ENCODE data around the gene BCL7B.
"Not testable (repeated sequence)": the region's sequence is repeated elsewhere in the genome, so short reads cannot be mapped to it uniquely, and the experiment has no call there.

The BCL7B gene

DNA sequence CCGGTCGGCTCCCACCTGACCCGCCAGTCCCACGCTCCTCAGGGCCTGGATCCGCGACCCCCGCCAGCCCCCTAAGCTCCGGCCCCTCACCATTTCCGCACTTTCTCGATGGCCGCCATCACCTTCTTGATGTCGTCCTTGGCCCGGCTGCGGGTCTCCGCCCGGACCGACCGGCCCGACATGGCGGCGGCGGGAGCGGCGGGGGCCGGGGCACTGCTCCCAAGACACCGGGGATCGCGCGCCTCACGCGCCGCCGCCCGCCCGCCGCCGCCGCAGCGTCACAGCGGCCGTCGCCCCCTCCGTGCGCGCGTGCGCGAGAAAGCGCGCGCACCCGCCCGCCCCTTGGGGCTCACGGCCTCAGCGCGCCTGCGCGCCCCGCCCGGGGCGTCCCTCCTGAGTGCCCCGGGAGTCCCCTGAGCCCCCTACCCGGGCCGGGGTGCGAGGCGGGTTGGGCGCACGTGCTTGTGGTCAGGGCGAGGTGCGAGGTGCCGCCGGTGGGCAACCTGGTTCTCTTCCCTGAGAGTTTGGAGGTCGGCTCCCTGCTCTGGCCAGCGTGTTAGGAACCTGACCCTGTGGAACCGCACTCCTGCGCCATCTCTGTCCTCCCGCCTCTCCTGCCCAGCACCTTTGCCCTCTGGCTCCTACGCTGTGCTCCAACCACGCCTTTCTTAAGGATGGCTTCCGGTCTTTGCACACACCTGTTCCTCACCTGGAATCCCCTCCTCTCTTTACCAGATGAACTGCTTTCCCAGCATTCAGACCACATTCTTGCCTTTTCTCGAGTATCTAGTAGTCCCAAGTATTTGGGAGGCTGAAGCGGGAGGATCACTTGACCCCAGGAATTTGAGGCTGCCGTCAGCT is at the start of gene BCL7B:
BCL7B (minus strand) TSS at position 294 of the 861 bp plus-strand sequence; CDS start at position 182, 112 bp downstream.
- DNase-seq (ENCODE audit: low read depth in 2 of 3, low spot score in 1 of 3): peak; percentile 47 to 70 (median 53)

DNA sequence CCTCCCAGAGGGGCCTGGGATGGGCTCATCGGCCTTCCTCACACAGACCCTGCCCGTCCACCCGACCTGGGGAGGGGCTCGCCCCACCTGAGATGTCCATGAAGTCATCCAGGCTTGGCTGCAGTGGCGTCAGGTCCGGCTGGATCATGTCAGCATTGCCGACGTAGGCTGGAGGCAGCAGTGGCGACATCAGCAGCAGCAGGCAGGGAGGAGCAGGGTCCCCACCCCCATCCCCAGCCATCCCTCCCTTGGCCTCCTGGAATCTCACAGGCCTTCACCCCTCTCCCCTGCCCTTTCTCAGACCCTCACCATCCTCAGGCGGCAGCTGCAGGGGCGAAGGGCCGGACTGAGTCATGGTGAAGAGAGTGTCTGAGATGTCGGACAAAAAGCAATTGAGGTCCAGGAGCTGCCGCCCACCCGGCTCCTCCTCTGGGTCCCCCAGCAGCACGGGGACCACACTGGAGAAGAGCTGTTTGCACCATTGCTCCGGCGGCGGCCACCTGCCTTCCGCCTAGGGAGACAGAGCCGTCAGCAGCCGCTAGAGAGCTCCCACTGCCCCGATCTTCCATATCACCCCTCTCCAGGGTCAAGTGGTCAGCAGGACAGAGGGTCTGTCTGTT is 48.2 kb upstream of the BCL7B start:
- no peak for DNase-seq (ENCODE audit: low read depth in 2 of 3, low spot score in 1 of 3)

GRCh38 chr7:73602721-73603651 is 45.5 kb upstream of the BCL7B start:
- no peak for DNase-seq (ENCODE audit: low read depth in 2 of 3, low spot score in 1 of 3)

DNA sequence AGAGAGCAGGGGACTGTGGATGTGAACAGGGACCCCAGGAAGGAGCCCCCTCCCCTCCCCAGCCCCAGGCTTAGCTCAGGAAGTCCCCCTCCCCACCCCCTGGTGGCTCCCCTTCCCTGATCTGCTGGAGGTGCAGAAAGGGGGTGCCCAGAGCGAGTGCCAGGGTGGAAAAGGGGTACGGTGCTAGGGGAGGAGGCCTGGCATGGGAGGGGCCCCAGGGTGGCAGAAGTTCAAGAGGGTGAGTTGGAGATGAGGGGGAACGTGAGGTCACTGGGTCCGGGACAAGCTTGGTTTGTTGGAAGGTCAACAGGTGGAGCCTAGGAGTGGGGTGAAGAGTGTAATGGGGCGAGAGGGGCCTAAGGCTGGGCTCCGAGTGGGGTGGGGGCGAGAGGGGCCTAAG is 42.4 kb upstream of the BCL7B start:
- no peak for DNase-seq (ENCODE audit: low read depth in 2 of 3, low spot score in 1 of 3)

DNA sequence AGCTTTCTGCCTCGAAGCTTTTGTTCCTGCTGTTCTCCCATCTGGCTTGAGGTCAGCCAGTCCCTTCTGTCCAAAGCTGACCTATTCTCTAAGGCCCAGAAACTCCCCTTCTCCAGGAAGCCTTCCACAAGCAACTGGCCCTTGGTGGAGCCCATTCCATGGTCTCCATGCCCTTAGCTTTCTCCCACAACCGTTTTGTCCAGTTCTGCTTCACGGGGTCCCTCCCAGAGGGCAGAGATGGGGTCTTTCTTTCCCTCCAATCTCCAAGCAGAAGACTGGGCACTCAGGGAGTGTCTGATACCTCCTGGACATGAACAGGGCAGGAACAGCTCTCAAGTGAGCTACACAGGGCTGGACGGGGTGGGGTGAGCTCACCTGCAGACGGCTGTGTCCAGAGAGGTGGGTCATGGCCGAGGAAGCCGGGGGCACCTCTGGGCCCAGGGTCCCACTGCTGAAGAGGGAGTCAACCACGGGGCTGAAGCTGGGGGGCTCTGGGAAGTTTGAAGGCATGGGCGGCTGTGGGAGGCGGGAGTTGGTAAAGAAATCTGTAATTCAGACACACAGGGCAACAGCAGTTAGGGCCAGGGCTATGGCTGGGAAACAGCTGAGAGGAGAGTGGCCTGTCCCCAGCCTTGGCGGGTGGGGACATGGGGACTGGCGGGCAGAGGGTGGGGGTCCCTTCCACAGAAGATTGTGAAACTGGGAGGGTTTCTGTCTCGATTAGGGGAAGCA is 41.8 kb upstream of the BCL7B start:
- no peak for DNase-seq (ENCODE audit: low read depth in 2 of 3, low spot score in 1 of 3)

GRCh38 chr7:73597978-73598782 is 40.7 kb upstream of the BCL7B start:
- DNase-seq (ENCODE audit: low read depth in 2 of 3, low spot score in 1 of 3): no peak

GRCh38 chr7:73596191-73597065 is 38.9 kb upstream of the BCL7B start:
- no peak for DNase-seq (ENCODE audit: low read depth in 2 of 3, low spot score in 1 of 3)

GRCh38 chr7:73595358-73595757 is 37.9 kb upstream of the BCL7B start:
- DNase-seq (ENCODE audit: low read depth in 2 of 3, low spot score in 1 of 3): no peak

GRCh38 chr7:73593207-73594045 is 35.9 kb upstream of the BCL7B start:
- no peak for DNase-seq (ENCODE audit: low read depth in 2 of 3, low spot score in 1 of 3)

DNA sequence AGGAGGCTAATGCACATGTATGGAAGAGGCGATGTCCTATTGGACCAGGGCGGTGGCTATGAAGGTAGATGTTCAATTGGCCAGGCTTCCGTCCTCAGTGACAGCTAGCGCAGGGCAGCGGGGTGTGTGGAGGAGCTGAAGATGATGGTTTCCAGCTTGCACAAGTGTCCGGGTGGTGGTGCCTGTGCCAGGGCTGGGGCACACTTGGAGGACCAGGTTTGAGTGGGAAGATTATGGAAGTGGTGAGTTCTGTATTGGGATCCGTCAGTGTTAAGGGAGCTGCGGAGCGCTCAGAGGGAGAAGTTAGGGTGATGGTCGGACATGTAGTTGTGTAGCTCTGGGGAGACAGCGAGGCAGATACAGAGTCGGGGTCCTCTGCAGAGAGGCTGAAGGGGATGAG is 29.4 kb upstream of the BCL7B start:
- no peak for DNase-seq (ENCODE audit: low read depth in 2 of 3, low spot score in 1 of 3)

GRCh38 chr7:73585196-73585595 is 27.7 kb upstream of the BCL7B start:
- DNase-seq (ENCODE audit: low read depth in 2 of 3, low spot score in 1 of 3): no peak

GRCh38 chr7:73582664-73583202 is 25.2 kb upstream of the BCL7B start:
- no peak for DNase-seq (ENCODE audit: low read depth in 2 of 3, low spot score in 1 of 3)

DNA sequence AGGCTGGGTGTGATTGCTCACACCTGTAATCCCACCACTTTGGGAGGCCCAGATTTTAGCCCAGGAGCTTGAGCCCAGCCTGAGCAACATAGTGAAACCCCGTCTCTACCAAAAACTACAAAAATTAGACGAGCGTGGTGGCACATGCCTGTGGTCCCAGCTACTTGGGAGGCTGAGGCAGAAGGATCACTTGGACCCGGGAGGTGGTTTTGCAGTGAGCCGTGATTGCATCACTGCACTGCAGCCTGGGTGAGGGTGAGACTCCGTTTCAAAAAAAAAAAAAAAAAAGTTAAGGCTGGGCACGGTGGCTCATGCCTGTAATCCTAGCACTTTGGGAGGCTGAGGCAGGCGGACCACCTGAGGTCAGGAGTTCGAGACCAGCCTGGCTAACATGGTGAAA is 23.5 kb upstream of the BCL7B start:
- DNase-seq (ENCODE audit: low read depth in 2 of 3, low spot score in 1 of 3): not testable (repeated sequence)

GRCh38 chr7:73578342-73579128 is 21.0 kb upstream of the BCL7B start, which contains the start of gene TBL2:
Gene TBL2, minus strand, starts transcription at chr7:73578579. Its CDS starts 30 bp downstream, at chr7:73578549.
- DNase-seq (ENCODE audit: low read depth in 2 of 3, low spot score in 1 of 3): peak; percentile 98 to 99 (median 98)

GRCh38 chr7:73577627-73578341 is 20.3 kb upstream of the BCL7B start:
- no peak for DNase-seq (ENCODE audit: low read depth in 2 of 3, low spot score in 1 of 3)

GRCh38 chr7:73573791-73574190 is 16.3 kb upstream of the BCL7B start:
- DNase-seq (ENCODE audit: low read depth in 2 of 3, low spot score in 1 of 3): no peak

Data from stimulated activated CD4-positive, alpha-beta T cell treated with anti-CD3 and anti-CD28 coated beads, Interleukin-12 subunit alpha, Interleukin-12 subunit beta, amount 100 ng/mL, for 48 hours (primary cell).